T-helper 2 cell (primary cell): Measurements from ENCODE around the gene PEF1.
A peak's percentile ranks its signal among the peaks of the same experiment; 100 is the strongest.
"Not testable (repeated sequence)": the region's sequence is repeated elsewhere in the genome, so short reads cannot be mapped to it uniquely, and the experiment has no call there.

ENCODE experiments used
- DNase-seq, 5 experiments: peaks; one replicate each; pipeline versions ENCODE4 v3.0.0 to v3.0.0-alpha.2; 2012 to 2022

Gene PEF1

GRCh38 chr1:31602081-31602480 lies 42.6 kb downstream of the PEF1 start:
- no peak for DNase-seq

GRCh38 chr1:31600641-31601040 lies 44.0 kb downstream of the PEF1 start:
- no peak for DNase-seq

GRCh38 chr1:31598980-31599379 lies 45.7 kb downstream of the PEF1 start:
- DNase-seq: no peak

- DNase-seq: peak in 1 of 5 experiments; percentile 31
Observed at GRCh38 chr1:31596737-31597097, 48.0 kb downstream of the PEF1 start.

GRCh38 chr1:31595836-31596736 lies 48.6 kb downstream of the PEF1 start:
- DNase-seq: no peak

- DNase-seq: peak in 4 of 5 experiments; percentile 11 to 72 (median 40)
Observed at GRCh38 chr1:31593770-31594632, 50.7 kb downstream of the PEF1 start.

GRCh38 chr1:31593136-31593665 lies 51.5 kb downstream of the PEF1 start:
- DNase-seq: no peak

- no peak for DNase-seq
Observed at GRCh38 chr1:31592132-31592531, 52.5 kb downstream of the PEF1 start.

- DNase-seq: no peak
Observed at GRCh38 chr1:31591425-31592093, 53.1 kb downstream of the PEF1 start.

- no peak for DNase-seq
Observed at GRCh38 chr1:31588751-31589515, 55.7 kb downstream of the PEF1 start.

- DNase-seq: peak in 3 of 5 experiments; percentile 15 to 45 (median 24)
Observed at GRCh38 chr1:31587720-31588423, 56.8 kb downstream of the PEF1 start.

- DNase-seq: not testable (repeated sequence)
Observed at GRCh38 chr1:31587328-31587699, 57.4 kb downstream of the PEF1 start.

GRCh38 chr1:31586376-31587327 lies 58.0 kb downstream of the PEF1 start:
- DNase-seq: no peak

- no peak for DNase-seq
Observed at GRCh38 chr1:31585736-31586365, 58.8 kb downstream of the PEF1 start.

GRCh38 chr1:31584869-31585735 lies 59.6 kb downstream of the PEF1 start:
- DNase-seq: no peak

- DNase-seq: no peak
Observed at GRCh38 chr1:31583995-31584868, 60.4 kb downstream of the PEF1 start.
